Trophoblast cell (in vitro differentiated cells and primary cell): ENCODE data around the gene TEAD4.

Source experiments
- DNase-seq, 2 donors: peaks; one replicate each; pipeline ENCODE4 v3.0.0-alpha.2; 2016
- H2AFZ ChIP-seq: 2 replicates; pipeline ENCODE4 v1.6.1; 2013; ENCODE audit warnings: low read length, moderate library complexity, mild to moderate bottlenecking; ENCODE audit not compliant: insufficient read depth, poor library complexity
- H2AK5ac ChIP-seq: 2 replicates; pipeline ENCODE4 v1.6.1; 2013; ENCODE audit warnings: mild to moderate bottlenecking, low read length
- H2BK120ac ChIP-seq: 2 replicates; pipeline ENCODE4 v1.6.1; 2013; ENCODE audit warnings: low read length, mild to moderate bottlenecking, moderate library complexity; ENCODE audit not compliant: insufficient read depth, poor library complexity
- H2BK12ac ChIP-seq: 2 replicates; pipeline ENCODE4 v1.6.1; 2013; ENCODE audit warnings: mild to moderate bottlenecking, low read length, moderate library complexity
- H2BK5ac ChIP-seq: 2 replicates; pipeline ENCODE4 v1.6.1; 2013; ENCODE audit warnings: low read length, low read depth, moderate library complexity, mild to moderate bottlenecking; ENCODE audit not compliant: poor library complexity
- H3K14ac ChIP-seq: 2 replicates; pipeline ENCODE4 v1.6.1; 2013; ENCODE audit warnings: mild to moderate bottlenecking, low read length
- H3K18ac ChIP-seq: 2 replicates; pipeline ENCODE4 v1.6.1; 2013; ENCODE audit warnings: mild to moderate bottlenecking, low read length
- H3K23ac ChIP-seq: 2 replicates; pipeline ENCODE4 v1.6.1; 2013; ENCODE audit warnings: low read length
- H3K27ac ChIP-seq: 2 replicates; pipeline ENCODE4 v1.5.1; 2013; ENCODE audit warnings: low read depth, mild to moderate bottlenecking, inconsistent platforms, low read length, moderate library complexity
- H3K27me3 ChIP-seq: 2 replicates; pipeline ENCODE4 v1.6.1; 2013; ENCODE audit warnings: inconsistent platforms, mild to moderate bottlenecking, low read length, moderate library complexity; ENCODE audit not compliant: insufficient read depth
- H3K36me3 ChIP-seq, 2 experiments: 1 replicate in 1 of 2; 2 replicates in 1 of 2; pipeline ENCODE4 v1.6.1; 2013; ENCODE audit warnings: low read length in 2 of 2, mild to moderate bottlenecking in 2 of 2, moderate library complexity in 1 of 2; ENCODE audit not compliant: insufficient read depth in 2 of 2, control insufficient read depth in 1 of 2
- H3K4ac ChIP-seq: 2 replicates; pipeline ENCODE4 v1.6.1; 2013; ENCODE audit warnings: low read depth, mild to moderate bottlenecking, low read length, moderate library complexity
- H3K4me1 ChIP-seq, 2 experiments: 1 replicate in 1 of 2; 2 replicates in 1 of 2; pipeline ENCODE4 v1.6.1; 2013; ENCODE audit warnings: low read length in 2 of 2, mild to moderate bottlenecking in 2 of 2, moderate library complexity in 1 of 2; ENCODE audit not compliant: insufficient read depth in 2 of 2, control insufficient read depth in 1 of 2
- H3K4me2 ChIP-seq: 2 replicates; pipeline ENCODE4 v1.6.1; 2013; ENCODE audit warnings: inconsistent platforms, mild to moderate bottlenecking, low read length, moderate library complexity
- H3K4me3 ChIP-seq: 2 replicates; pipeline ENCODE4 v1.5.1; 2013; ENCODE audit warnings: mild to moderate bottlenecking, low read depth, low read length, inconsistent platforms
- H3K79me1 ChIP-seq: one replicate; pipeline ENCODE4 v1.6.1; 2013; ENCODE audit warnings: low read length
- H3K79me2 ChIP-seq: 2 replicates; pipeline ENCODE4 v1.6.1; 2013; ENCODE audit warnings: low read length, mild to moderate bottlenecking; ENCODE audit not compliant: control insufficient read depth, insufficient read depth, poor library complexity
- H3K9ac ChIP-seq: 2 replicates; pipeline ENCODE4 v1.6.1; 2013; ENCODE audit warnings: mild to moderate bottlenecking, low read length
- H3K9me3 ChIP-seq: 2 replicates; pipeline ENCODE4 v1.6.1; 2013; ENCODE audit warnings: low read depth, mild to moderate bottlenecking, control low read depth, inconsistent platforms, low read length; ENCODE audit not compliant: insufficient read depth
- H4K12ac ChIP-seq: 2 replicates; pipeline ENCODE4 v1.6.1; 2013; ENCODE audit warnings: low read depth, mild to moderate bottlenecking, low read length, moderate library complexity
- H4K8ac ChIP-seq: 2 replicates; pipeline ENCODE4 v1.6.1; 2013; ENCODE audit warnings: low read depth, mild to moderate bottlenecking, low read length, moderate library complexity
- H4K91ac ChIP-seq: one replicate; pipeline ENCODE4 v1.6.1; 2013; ENCODE audit warnings: low read depth, mild to moderate bottlenecking, low read length, moderate library complexity
- WGBS: extraction: QIAGEN DNeasy Blood & Tissue Kit; methylation state at CpG from one replicate; pipeline ENCODE4 v1.1.7; 2013; ENCODE audit warnings: missing lambda C conversion rate; ENCODE audit not compliant: insufficient read length, insufficient coverage; ENCODE audit errors: extremely low coverage; 5-methylcytosine and 5-hydroxymethylcytosine counted together

Gene TEAD4

GRCh38 chr12:2979806-2980205 lies 20.6 kb downstream of the TEAD4 start:
- no peak overlapping the region for H4K8ac ChIP-seq
- H3K4ac ChIP-seq = no peak overlapping the region
- H3K27ac ChIP-seq = no peak overlapping the region
- no peak overlapping the region for H3K14ac ChIP-seq
- H2BK120ac ChIP-seq = no peak overlapping the region
- no peak overlapping the region for H2BK12ac ChIP-seq
- H3K79me1 ChIP-seq = no peaks in the 10 kb centered on the region
- WGBS = no CpG with 5 or more reads among the region's 4 CpGs
- peaks cover 6% of the 10 kb centered on the region for H3K79me2 ChIP-seq
- peaks cover 7 to 13% of the 10 kb centered on the region in 2 experiments for H3K36me3 ChIP-seq
- peaks cover 0 to 11% of the 10 kb centered on the region in 2 experiments for H3K4me1 ChIP-seq
- no peak overlapping the region for H3K23ac ChIP-seq
- H2AFZ ChIP-seq = no peak overlapping the region
- H3K4me2 ChIP-seq = no peak overlapping the region
- no peak for DNase-seq
- H4K12ac ChIP-seq = no peak overlapping the region
- H2AK5ac ChIP-seq = no peak overlapping the region
- H3K18ac ChIP-seq = no peak overlapping the region
- H3K27me3 ChIP-seq = no peaks in the 10 kb centered on the region
- no peak overlapping the region for H3K9ac ChIP-seq
- no peak overlapping the region for H2BK5ac ChIP-seq
- H3K9me3 ChIP-seq = peaks cover 2% of the 10 kb centered on the region
- H3K4me3 ChIP-seq = no peak overlapping the region
- H4K91ac ChIP-seq = no peak overlapping the region

- H2BK120ac ChIP-seq = no peak overlapping the region
- peaks cover 7 to 13% of the 10 kb centered on the region in 2 experiments for H3K36me3 ChIP-seq
- peaks cover 6% of the 10 kb centered on the region for H3K79me2 ChIP-seq
- H3K4ac ChIP-seq = no peak overlapping the region
- DNase-seq = no peak
- H3K9me3 ChIP-seq = peaks cover 2% of the 10 kb centered on the region
- no peak overlapping the region for H4K12ac ChIP-seq
- no peak overlapping the region for H3K27ac ChIP-seq
- H2BK12ac ChIP-seq = no peak overlapping the region
- H3K9ac ChIP-seq = no peak overlapping the region
- H3K4me1 ChIP-seq = peaks cover 0 to 11% of the 10 kb centered on the region in 2 experiments
- H4K8ac ChIP-seq = no peak overlapping the region
- no peak overlapping the region for H4K91ac ChIP-seq
- H3K27me3 ChIP-seq = no peaks in the 10 kb centered on the region
- no peak overlapping the region for H2AFZ ChIP-seq
- no peak overlapping the region for H2AK5ac ChIP-seq
- H3K4me2 ChIP-seq = no peak overlapping the region
- H2BK5ac ChIP-seq = no peak overlapping the region
- WGBS = no CpG with 5 or more reads among the region's 7 CpGs
- H3K4me3 ChIP-seq = no peak overlapping the region
- no peak overlapping the region for H3K23ac ChIP-seq
- H3K79me1 ChIP-seq = no peaks in the 10 kb centered on the region
- no peak overlapping the region for H3K18ac ChIP-seq
- H3K14ac ChIP-seq = no peak overlapping the region
Observed at GRCh38 chr12:2980630-2981029, 21.4 kb downstream of the TEAD4 start.

GRCh38 chr12:2982361-2982760 lies 23.2 kb downstream of the TEAD4 start:
- peak in 1 of 2 donors; percentile 27 for DNase-seq
- no peak overlapping the region for H2BK5ac ChIP-seq
- no peak overlapping the region for H2BK12ac ChIP-seq
- H3K79me1 ChIP-seq = no peaks in the 10 kb centered on the region
- H3K27ac ChIP-seq = no peak overlapping the region
- H2BK120ac ChIP-seq = no peak overlapping the region
- no peak overlapping the region for H3K23ac ChIP-seq
- H2AFZ ChIP-seq = no peak overlapping the region
- no peak overlapping the region for H3K4me2 ChIP-seq
- peaks cover 0 to 9% of the 10 kb centered on the region in 2 experiments for H3K4me1 ChIP-seq
- no peaks in the 10 kb centered on the region for H3K27me3 ChIP-seq
- peak overlapping the region; percentile 69 for H3K18ac ChIP-seq
- no peak overlapping the region for H3K9ac ChIP-seq
- H3K4ac ChIP-seq = peak overlapping the region; percentile 60
- peaks cover 6% of the 10 kb centered on the region for H3K79me2 ChIP-seq
- H2AK5ac ChIP-seq = no peak overlapping the region
- no peak overlapping the region for H4K8ac ChIP-seq
- no peak overlapping the region for H4K91ac ChIP-seq
- peaks cover 9 to 13% of the 10 kb centered on the region in 2 experiments for H3K36me3 ChIP-seq
- peaks cover 2% of the 10 kb centered on the region for H3K9me3 ChIP-seq
- no CpG with 5 or more reads among the region's 13 CpGs for WGBS
- H3K4me3 ChIP-seq = no peak overlapping the region
- H3K14ac ChIP-seq = no peak overlapping the region
- no peak overlapping the region for H4K12ac ChIP-seq

GRCh38 chr12:2984249-2984648 lies 25.1 kb downstream of the TEAD4 start:
- no peak overlapping the region for H3K18ac ChIP-seq
- H3K27ac ChIP-seq = no peak overlapping the region
- H3K4me1 ChIP-seq = peaks cover 0 to 9% of the 10 kb centered on the region in 2 experiments
- no peak overlapping the region for H3K4me3 ChIP-seq
- no peaks in the 10 kb centered on the region for H3K79me1 ChIP-seq
- no CpG with 5 or more reads among the region's 5 CpGs for WGBS
- no peak overlapping the region for H3K9ac ChIP-seq
- H2BK12ac ChIP-seq = no peak overlapping the region
- no peak overlapping the region for H3K14ac ChIP-seq
- no peak overlapping the region for H3K4ac ChIP-seq
- H3K23ac ChIP-seq = no peak overlapping the region
- no peak overlapping the region for H4K91ac ChIP-seq
- H2BK5ac ChIP-seq = no peak overlapping the region
- H4K8ac ChIP-seq = no peak overlapping the region
- H3K4me2 ChIP-seq = no peak overlapping the region
- no peak overlapping the region for H2AK5ac ChIP-seq
- H3K27me3 ChIP-seq = no peaks in the 10 kb centered on the region
- no peak overlapping the region for H4K12ac ChIP-seq
- H2AFZ ChIP-seq = no peak overlapping the region
- H3K9me3 ChIP-seq = peaks cover 3% of the 10 kb centered on the region
- peaks cover 10 to 11% of the 10 kb centered on the region in 2 experiments for H3K36me3 ChIP-seq
- peaks cover 8% of the 10 kb centered on the region for H3K79me2 ChIP-seq
- no peak overlapping the region for H2BK120ac ChIP-seq
- no peak for DNase-seq
